Activated CD8-positive, alpha-beta memory T cell treated with anti-CD3 and anti-CD28 coated beads for 24 hours (primary cell): ENCODE measurements around the gene CCDC154.
A peak's percentile ranks its signal among the peaks of the same experiment; 100 is the strongest.

Experiments
- DNase-seq: peaks from one replicate; pipeline ENCODE4 v3.0.0-alpha.2; 2020

CCDC154 gene

DNA sequence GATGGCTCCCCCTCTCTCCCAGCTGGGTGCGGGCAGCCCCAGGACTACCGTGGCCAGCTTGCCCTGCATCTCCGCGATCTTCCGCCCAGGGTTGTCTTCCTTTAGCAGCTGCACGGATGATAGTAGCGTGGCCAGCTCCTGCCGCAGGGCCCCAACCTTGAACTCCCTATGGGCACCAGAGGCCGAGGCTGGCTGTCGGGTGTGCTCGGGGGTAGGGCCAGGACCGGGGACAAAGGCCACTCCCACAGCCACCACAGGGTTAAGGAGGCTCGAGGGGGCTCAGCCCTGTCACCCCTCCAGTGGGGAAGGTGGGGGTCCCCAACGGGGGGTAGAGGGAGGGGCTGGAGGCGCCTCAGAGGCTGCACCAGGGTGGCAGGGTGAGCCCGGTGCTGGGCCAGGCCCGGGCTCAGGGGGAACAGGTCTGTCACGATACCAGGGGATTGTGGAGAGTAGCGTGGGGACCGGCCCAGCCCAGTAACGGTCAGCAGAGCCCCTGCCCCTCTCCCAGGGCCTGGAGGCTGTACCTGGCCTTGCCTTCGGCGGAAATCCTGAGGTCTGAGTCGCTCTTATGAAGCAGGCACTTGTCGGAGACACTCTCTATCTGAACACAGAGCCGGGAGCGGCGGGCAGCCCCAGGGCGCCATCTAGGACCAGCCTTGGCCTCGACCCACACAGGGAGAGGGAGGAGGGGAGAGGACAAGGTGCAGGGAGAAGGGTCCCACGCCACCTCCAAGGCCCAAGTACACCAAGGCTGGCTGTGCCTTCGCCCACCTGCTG, 8.2 kb downstream of the CCDC154 start:
- DNase-seq = no peak

DNA sequence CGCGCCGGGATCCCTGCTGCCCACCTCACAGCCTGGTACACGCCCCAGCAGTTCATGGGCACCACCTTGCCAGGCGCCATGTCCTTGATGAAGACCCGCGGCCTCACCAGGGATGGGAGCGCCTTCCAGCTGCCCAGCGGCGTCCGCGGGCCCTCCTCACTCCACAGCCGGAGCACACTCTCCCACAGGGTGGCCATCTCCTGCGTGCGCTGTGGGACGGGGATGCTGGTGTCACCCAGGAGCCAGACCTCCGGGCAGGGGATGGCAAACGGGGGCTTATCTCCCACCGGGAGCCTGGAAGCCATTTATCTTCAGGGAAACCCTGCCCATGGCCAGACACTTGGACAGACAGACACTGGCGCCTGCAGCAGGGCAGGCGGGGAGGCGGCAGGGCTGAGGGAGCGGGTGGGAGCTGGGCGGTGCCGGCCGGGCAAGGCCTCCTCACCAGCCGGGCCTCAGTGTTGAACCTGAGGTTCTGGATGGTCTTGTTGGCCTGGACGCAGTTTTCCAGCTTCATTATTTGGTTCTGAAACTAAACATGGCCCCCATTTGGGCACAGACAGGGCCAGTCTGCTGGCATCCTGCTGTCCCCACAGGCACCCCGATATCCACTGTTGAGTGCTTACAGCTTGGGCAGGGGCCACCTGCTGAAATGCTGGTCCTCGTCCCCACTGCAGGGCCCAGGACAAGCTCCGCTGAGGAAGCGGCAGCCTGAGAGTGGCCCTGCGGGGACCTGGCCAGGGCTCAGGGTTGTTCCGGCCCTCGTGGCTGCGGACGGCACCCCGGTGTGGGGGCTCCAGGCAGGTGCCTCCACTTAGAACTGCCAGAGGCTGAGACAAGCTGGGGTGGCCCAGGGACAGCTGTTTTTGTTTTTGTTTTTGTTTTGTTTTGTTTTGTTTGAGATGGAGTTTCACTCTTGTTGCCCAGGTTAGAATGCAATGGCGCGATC, 9.4 kb downstream of the CCDC154 start:
- DNase-seq = no peak

DNA sequence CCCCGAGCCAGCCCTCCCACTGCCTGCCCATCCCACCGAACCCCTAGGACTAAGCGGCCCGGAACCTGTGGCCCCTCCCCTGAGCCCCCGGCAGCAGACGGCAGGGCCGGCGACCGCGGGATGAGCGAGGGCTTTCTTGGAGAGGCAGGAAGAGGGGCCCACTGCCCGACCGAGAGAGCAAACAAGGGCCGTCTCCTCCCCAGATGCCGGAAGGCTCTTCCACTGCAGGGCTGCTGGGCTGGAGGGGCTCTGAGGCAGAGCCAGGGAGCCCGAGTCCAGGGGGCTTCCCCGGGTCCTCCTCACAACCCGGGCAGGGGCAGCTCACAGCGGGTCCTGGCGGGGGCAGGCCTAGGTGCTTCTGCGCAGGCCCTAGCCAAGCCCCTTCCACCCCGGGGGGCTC, 10.6 kb downstream of the CCDC154 start:
- DNase-seq = no peak

DNA sequence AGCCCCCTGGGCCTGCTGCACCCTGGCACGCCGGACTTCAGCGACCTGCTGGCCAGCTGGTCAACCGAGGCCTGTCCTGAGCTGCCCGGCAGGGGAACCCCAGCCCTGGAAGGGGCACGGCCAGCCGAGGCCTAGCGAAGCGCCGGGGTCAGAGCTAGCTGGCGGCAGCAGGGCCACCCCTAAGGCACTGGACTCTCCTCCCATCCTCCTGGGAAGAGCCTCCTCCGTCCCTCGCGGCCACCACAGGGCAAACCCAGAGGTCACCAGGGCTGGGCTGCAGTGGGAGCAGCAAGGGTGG, 11.1 kb downstream of the CCDC154 start:
- no peak for DNase-seq

DNA sequence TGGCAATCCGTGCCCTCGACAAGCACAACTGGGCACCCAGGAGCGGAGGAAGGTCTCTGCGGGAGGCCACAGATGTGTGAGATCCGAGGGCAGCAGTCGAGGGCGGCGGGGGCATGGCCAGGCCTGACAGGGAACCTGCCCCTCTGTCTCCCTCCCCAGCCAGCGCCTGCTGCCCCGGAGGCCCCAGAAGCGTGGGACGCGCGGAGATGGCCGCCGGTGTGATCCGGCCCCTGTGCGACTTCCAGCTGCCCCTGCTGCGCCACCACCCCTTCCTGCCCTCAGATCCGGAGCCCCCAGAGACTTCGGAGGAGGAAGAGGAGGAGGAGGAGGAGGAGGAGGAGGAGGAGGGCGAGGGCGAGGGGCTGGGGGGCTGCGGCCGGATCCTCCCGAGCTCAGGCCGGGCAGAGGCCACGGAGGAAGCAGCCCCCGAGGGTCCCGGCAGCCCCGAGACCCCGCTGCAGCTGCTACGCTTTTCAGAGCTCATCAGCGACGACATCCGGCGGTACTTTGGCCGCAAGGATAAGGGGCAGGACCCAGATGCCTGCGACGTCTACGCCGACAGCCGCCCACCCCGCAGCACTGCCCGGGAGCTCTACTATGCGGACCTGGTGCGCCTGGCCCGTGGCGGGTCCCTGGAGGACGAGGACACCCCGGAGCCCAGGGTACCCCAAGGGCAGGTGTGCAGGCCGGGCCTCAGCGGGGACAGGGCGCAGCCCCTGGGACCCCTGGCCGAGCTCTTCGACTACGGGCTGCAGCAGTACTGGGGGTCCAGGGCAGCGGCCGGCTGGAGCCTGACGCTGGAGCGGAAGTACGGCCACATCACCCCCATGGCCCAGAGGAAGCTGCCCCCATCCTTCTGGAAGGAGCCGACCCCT, 11.7 kb downstream of the CCDC154 start:
- DNase-seq = peak; percentile 66

DNA sequence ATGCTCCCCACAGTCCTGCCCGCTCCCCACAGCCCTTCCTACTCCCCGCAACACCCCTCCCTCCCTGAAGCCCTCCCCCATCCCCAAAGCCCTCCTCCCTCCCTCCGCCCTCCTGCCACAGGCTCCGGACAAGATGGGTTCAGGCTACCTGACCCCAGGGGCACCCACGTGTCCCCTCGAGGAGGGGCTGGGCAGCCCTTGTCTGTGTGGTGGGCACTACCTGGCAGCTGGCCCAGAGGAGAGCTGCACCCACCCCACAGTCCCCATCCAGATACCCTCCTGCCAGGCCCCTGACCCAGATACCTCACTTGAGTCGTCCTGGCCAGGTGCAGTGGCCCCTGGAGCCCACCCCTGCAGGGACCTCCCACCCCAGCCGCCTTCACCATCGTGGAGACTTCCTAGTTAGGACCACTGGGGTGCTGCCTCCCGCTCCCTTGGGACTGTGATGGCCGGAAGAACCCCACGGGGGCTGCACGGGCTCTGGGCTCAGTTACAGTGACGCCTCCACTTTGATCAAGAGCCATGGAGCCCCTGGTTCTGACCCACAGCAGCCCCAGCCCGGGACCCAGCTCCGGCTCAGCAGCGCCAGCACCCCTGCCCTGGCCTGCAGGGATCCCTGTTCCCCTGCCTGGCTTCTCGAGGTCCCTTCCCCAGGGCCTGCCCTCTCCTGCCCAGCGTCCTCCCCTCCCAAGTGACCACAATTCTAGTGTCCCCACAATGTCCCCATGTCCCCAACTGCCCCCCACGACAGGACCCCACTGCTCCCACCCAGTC, 12.7 kb downstream of the CCDC154 start:
- DNase-seq = no peak

DNA sequence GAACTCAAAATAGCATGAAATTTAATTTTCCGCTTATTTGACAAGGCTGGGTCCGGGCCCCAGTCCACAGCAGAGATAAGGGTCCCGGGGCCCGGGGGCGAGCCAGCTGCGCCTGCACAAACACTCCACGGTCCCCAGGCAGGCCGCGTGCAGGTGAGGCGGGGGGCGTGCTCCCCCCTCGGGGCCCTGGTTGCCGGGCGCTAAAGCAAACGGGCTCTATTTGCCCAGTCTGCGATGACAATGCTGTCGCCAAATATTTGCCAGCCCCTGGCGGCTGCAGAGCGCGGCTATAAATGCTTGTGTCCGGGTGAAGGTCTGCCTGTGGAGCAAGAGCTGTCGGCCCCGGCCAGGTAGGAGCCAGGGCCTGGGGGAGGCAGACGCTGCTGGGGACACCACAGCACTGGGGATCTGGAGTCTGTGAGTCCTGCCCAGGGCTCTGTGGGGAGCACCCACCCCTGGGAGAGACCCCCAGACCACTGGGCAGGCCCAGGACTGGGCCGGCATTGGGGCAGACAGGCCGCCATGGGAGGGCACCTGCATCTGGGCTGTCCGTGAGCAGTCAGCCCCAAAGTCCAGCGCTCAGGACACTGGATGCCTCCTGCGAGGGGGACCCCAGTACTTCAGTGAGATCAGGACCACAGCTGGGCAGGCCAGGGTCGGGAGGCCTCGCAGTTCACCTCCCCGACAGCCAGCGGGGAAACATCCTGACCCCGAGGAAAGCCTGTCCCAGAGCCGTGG, 13.4 kb downstream of the CCDC154 start, which contains the start of gene PERCC1:
Gene PERCC1, plus strand, starts transcription at position 320 of the 738 bp plus-strand sequence. CDS start 1,516 bp downstream, outside the sequence.
- no peak for DNase-seq

DNA sequence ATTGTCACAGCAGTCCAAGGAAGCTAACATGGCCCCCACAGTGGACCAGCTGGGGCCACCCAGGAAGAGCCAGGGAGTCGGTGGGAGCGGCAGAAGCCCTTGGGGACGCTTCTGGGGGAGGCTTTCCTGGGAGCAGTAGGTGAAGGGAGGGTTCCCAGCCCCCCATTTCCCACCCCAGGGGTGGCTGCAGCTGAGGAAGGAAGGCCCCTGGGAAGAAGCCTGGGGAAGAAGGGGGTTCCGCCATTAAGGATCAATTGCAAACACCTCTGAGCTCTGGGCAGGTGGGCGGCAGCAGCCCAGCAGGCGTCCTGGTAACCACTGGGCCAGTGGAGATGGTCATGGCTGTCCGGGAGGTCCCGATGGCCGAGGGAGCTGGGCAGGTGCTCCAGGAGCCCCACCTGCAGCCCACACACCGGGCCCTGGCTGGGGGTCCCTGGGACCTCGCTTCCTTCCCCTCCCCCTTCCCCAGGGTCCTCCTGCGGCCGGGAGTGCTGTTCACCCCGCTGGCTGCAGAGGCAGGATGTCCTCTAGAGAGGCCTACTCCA, 14.1 kb downstream of the CCDC154 start:
- DNase-seq = no peak

DNA sequence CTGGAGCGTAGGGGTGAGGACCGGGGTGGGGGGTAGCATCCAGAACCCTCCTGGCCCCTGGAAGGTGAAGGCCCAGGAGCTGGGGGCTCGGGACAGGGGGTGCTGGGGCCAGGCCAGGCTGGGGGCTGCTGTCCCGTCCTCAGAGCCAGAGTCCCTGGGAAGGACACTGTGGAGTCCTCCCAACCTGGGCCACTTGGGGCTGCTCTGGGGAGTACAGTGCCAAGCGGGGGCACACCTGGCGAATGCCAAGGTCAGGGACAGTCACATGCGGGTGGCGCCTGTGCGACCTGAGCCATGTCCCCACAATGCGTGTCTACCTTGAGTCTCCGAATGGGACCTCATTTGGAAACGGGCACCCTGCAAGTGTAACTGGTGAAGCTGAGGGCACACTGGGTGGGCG, 14.7 kb downstream of the CCDC154 start:
- DNase-seq = no peak

DNA sequence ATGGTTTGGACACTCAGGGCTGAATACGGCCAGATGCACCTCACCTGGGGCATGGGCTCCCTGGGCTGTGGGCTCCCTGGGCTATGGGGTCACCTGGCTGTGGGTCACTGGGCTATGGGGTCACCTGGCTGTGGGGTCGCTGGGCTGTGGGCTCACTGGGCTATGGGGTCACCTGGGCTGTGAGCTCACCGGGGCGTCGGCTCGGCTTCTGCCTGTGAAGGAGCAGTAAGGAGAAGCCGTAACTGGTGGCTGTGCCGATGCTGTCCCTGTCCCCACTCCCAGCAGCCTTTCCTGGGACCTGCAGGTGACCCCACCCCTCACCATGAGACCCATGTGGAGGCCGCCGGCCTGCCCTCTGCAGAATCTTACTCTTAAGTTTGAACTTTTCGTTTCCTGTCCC, 15.3 kb downstream of the CCDC154 start:
- no peak for DNase-seq

DNA sequence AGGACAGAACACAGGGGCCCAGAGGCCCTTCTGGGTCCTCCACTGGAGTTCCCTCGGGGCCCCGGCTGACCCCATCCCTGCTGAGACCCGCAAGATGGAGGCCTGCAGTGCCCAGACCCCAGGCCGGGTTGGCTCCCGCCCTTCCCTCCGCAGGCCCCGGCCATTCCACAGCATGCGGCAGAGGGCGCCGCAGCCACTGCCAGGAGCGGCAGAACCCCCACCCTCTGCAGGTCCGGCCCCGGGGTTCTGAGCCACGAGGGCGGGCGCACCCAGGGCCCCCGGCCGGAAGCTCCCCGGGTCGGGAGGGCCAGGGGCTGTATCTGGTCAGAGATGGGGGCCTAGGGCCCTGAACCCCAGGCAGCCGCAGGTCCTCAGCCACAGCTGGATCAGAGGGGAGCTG, 15.8 kb downstream of the CCDC154 start:
- DNase-seq = peak; percentile 81

DNA sequence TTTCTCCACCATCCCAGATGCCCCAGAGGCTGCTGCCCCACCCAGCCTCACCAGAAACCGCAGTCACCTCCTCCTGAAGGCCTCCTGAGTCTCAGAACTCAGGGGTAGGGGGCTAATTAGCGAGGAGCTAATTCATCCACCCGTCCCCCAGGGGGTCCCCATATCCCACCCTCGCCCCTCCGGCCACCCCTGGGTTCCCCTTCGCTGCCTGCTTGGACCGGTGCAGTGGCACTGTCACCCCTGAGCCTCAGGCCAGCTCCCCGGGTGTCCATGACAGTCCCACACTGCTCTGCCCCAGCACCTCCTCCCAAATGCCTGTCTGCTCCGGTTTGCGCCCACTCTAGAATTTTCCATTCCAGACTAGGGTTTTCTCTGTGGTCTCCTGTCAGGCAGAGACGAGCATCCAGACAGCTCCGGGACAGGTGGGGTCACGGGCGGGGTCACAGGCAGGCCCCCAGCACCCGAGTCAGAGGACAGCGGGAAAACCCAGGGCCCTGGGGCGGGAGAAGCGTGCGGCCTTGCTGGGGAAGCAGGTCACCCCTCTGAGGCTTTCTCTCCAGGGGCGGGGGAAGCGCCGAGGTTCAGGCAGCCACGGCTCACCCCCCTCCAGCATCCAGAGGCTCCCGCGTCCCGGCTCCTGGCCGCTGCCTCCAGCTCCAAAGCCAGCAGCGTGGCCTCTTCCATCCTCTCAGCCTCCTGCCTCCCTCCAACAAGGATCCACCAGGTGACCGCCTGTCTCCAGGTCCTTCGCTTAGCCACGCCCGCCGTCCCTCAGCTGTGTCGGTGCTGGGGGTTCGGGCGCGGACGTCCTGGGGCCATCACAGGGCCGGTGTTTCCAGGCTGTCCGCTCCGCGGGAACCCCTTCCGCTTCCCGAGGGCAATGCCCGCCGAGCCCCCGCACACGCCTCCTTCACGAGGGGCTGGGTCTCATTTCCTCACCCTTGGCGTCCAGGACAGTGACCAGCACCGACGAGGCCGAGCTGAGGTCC, 16.6 kb downstream of the CCDC154 start:
- DNase-seq = no peak

DNA sequence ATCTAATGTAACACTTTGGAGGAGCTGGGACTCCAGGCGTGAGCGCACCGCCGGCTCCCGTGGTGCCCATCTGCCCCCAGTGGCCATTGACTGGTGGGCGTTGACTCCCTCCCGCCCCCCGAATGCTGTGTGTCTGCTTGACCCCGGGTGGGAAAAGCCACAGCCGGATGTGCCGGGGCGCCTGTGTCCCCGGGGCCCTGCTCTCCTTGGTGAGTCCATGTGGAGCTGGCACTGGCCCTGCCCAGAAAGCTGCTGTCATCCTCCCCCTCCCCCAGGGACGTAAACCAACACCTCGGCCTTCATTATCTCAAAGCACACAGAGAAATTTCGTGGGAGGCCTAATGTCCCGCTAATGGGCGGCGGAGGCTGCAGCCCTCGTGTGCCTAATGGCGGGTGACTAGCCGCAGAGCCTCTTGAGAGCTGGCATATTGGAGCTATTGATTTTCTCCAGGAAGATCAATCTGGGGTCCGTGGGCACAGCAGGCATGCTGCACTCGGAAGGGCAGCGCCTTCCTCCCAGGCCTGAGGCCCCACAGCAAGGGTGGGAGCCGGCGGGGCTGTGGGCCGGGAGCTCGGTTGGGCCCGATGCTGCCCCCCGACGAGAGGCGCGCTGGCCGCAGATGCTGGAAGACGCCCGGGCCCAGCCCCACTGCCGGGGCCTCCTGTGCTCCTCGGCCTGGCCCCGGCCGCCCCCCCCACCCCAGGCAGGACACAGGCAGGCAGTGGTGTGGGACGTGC, 17.5 kb downstream of the CCDC154 start:
- no peak for DNase-seq

DNA sequence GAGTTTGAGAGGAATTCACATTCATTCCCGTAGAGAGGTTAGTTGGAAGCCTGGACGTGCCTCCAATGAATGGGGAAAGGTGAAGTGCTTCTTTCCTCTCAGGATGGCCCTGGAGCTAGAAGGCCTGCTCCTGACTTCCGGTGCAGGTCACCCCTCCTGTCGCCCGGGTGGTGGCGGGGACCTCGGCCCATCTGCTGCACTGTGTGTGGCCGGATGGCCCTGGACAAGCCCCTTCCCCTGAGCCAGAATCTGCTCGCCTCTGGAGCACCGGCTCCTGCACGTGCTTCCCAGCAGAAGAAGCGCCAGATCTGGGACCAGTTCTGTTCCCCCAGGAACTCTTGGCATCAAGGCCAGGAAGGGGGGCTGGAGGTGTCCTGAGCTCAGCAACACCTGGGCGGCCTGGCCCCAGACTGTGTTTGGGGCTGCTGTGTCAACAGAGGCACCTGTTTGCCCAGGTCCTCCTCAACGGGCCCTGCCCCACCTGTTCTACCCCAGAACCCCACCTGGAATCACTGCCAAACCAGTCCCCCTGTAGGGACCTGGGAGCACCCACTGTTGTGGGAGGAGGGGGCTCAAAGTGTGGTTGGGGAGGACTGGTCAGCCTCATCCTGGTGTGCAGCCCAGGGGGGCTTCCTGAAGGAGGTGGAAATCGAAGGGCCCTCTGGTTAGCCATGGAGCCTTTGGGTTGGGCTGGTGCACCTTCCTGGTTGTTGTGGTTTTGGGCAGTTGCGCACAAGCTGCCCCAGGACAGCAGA, 18.6 kb downstream of the CCDC154 start:
- no peak for DNase-seq

DNA sequence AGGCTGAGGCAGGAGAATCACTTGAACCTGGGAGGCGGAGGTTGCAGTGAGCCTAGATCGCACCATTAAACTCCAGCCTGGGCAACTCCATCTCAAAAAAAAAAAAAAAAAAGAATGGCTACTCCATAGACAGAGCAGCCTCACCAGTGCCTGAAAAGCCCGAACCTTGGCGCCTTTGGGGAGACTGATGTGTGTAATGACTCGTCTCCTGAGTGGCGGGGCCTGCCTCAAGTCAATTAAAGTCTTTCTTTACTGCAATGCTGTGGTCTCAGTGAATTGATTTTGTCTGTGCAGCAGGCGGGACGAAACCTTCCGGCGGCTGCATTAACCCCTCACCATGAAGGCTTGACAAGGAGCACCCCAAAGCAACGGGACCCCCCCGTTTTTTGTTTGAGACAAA, 20.3 kb downstream of the CCDC154 start:
- no peak for DNase-seq

DNA sequence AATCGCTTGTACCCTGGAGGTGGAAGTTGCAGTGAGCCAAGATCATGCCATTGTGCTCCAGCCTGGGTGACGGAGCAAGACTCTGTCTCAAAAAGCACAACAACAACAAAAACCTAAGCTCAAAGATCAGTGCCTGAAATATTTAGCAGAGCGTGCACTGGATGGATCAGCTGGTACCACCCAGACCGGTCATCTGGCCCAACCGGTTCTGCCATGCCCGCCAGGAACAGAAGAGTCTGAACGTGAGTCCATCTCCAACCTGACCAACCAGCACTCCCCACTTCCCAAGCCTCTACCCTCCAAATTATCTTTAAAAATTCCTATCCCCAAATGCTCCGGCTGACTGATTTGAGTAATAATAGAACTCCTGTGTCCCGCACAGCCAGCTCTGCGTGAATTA, 22.3 kb downstream of the CCDC154 start:
- DNase-seq = no peak

DNA sequence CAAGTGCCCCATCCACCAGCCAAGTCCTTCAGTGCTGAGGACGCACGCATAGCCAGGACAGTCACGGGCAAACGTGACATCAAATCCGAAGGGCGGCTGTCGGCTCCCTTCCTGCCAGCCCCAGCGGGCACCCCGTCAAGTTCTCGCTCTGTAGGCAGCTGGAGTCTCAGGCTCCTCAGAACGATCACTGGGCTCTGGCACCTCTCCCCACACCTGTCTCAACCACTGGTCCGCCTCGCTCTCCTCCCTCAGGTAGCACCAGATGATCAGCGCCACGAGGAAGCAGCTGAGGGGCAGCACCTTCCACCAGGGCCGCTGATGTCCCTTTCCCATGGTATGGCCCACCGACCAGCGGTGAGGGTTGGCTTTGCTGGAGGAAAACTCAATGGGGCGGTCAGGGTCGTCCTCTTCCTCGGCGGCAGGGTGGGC, 24.2 kb downstream of the CCDC154 start:
- DNase-seq = no peak

DNA sequence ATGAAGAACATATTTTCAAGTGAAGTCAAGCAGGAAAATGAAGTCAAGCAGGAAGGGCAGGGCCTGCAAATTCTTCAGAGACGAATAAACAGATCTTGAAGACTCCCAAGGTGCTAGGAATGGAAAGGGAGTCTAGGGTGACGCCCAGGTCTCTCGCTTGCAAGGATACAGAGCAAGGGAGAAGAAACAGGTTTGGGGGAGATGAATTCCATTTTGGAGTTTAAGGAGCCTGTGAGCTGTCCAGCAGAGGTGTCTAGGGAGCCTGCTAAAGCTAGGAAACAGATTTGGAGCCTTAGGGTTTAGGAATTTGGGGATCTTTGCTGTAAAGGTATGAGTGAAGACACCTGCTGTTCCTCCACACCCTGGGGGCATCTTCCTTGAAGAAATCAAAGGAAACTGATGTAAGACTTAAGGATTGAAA, 27.8 kb downstream of the CCDC154 start:
- DNase-seq = no peak
